ENCODE measurements around the gene DGKZ.

GRCh38 chr11:46357483-46357936, 10.2 kb downstream of the DGKZ start:
- TF ChIP-seq ZNF274 (IDR thresholded peaks at IDR 0.05; ENCODE audit: low read depth, low read length) (no peak), YY1 (IDR thresholded peaks at IDR 0.05; ENCODE audit: insufficient read depth, insufficient read length) (no peak), SUZ12 (IDR thresholded peaks at IDR 0.05; ENCODE audit: extremely low read depth, insufficient read depth, insufficient read length) (no peak)

All from NT2/D1 (cell line).